Measurements from ENCODE around the gene CFAP99.

The CFAP99 gene

DNA sequence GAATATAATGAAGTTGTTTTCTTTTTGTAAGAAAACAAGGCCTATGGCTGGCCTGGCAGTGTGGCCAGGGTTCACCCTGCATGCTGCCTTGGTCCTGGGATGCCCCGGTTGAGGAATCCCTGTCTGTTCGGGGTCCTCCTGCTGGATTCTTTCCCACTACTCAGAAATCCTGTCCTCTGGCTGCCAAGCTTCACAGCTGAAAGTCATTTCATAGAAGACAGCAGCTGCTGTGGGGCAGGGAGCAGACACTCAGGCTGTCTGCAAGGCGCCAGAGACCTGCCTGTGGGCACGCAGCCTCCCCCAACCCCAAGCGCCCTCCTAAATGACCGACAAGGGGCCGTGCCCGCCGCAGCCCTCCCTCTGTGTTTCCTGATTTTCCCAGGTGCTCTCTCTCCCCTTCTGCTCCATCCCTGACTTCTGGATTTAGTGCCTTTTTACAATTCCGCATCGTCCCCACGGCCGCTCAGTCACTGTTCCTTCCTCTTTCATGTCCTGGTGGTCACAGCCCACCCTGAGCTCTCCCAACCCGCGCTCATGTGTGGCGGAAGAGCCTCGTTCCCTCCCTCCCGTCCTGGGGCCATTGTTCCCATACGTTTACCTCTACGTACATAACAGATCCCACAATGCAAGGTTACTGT, 27.9 kb upstream of the CFAP99 start:
- DNase-seq (ENCODE audit: low read depth), result no peak

DNA sequence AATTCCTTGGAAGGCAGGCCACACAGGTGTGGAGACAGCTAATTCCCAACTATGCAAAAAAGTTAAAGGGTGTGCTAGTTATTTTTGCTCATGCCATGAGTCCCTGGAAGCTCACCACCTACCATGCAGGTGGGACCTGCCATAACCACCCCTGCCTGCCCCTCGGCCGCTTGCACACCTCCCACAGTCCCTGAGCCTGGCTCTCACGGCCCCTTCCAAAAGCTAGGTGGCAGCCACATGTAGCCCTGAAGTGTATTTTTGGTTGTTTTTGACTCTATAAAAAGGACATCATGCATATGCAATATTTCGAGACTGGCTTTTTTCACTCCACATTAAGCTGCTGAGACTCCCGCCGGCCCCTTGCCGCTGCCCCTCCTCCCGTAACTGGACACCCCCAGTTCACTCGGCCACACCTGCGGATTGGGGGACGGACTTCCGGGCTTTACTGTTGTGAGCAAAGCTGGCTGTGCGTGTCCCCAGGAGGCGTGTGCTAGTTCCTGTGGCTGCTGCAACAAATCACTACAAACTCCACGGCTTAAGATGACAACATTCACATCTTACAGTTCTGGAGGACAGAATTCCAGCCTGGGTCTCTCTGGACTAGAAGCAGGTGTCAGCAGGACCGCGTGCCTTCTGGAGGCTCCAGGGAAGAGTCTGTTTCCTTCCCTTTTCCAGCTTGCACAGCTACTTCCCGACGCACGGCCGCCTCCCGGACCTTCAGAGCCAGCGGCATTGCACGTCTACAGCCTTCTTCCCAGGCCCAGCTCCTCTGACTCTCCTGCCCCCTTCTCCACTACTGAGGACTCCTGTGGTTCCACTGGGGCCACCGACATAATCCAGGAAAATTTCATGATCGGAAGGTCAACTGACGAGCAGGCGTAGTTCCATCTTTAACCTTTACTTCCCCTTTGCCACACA, 25.1 kb upstream of the CFAP99 start:
- DNase-seq (ENCODE audit: low read depth), result no peak

DNA sequence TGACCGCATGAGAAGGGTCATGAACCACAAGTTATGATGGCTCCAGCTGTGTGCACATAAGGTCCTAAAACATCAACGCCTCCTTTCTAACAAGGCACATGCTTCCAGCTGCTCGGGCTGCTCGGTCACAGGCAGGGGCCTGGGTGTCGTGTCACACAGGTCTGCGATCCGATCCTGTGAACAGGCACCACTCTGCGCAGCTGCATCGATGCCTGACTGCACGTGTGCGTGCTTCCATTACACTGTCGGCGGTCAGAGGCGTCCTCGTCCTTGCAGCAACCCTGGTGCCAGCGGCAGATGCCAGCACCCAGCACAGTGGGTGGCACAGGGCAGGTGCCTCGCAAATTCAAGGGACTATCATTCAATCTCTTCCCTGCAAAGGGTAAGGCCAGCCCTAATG, 24.2 kb upstream of the CFAP99 start:
- no peak for DNase-seq (ENCODE audit: low read depth)

DNA sequence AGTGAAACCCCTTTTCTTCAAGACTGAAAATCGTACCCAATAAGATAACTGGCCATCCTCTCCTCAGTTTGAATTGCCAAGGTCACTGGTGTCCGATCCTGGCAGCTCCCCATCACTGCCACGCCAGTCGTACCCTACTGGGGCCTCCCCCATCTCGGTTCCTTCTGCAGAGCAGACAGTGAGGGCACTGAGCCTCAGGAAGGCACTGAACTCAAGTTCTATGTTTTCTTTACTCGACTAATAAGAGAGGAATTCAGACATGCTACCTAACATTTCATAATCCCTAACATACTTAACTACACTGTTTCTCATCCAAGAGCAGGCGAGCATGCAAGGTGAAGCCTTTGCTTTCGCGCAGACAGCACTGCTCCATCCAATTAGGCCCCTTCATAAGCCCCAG, 23.7 kb upstream of the CFAP99 start:
- no peak for DNase-seq (ENCODE audit: low read depth)

DNA sequence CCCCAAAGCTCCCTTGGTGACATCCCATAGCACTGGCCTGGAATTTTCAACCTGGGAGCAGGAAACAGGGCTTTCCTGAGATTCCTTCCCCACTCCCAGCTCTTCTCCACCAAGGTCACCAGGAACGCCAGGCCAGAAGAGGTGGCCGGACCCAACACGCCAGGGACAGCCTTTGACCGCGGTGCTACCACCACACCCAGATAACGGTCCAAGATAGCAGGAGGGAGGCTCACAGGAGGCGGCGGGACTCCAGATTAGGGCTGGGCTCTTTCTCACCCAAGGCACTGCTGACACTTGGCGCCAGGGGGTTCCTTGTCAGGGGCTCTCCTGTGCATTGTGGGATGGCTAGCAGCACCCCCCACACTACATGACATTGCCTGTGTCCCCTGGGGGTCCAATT, 23.2 kb upstream of the CFAP99 start:
- DNase-seq (ENCODE audit: low read depth), result no peak

DNA sequence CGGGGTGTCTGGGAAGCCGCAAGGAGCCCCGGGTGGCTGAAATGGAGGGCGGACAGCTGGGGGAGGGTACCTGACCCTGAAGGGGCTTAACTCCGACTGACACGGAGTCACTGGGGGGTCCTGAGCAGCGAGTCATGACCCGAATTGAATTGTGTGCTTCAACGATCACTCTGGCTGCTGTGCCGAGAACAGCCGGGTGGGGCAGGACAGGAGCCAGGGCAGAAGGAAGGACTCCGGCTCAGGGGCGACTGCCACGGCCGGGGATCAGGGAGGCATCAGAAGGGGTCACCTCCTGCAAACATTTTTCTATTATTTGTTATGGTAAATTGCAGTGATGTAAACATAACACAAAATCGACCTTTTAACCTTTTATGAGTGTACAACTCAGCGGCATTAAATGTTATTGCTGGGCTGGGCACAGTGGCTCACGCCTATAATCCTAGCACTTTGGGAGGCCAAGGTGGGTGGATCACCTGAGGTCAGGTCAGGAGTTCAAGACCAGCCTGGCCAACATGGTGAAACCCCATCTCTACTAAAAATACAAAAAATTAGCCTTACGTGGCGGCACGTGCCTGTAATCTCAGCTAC, 21.9 kb upstream of the CFAP99 start:
- no peak for DNase-seq (ENCODE audit: low read depth)

DNA sequence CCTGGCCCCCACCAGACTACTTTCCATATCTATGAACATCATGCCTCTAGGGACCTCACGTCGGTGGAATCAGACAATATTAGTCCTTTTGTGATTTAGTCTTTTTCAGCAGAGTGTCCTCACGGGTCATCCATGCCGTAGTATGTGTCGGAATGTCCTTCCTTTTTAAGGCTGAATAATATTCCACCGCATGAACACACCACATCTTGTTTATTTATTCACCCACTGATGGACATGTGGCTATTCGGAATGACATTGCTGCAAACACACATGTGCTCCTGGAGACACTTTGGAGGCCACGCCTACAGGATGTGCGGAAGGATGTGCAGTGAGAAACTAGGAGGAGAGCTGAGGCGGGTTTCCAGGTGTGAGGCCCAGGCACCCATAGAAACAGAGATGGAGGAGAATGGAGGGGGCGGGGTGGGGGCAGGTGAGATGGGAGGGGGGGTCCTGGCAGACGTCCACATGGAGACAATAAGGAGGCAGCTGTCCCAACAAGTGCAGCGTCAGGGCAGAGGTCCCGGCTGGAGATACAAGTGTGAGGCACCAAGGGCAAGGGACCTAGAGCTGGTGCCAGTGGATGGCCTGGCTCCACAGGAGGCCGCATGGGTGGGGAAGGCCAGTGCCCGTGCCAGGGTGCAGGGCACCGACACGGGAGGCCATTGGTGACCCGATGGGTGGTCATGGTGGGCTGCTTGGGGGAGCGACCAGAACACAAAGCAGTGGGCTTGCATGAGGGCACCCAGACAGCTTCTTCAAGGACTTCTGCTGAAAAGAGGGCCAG, 21.0 kb upstream of the CFAP99 start:
- DNase-seq (ENCODE audit: low read depth), result no peak

DNA sequence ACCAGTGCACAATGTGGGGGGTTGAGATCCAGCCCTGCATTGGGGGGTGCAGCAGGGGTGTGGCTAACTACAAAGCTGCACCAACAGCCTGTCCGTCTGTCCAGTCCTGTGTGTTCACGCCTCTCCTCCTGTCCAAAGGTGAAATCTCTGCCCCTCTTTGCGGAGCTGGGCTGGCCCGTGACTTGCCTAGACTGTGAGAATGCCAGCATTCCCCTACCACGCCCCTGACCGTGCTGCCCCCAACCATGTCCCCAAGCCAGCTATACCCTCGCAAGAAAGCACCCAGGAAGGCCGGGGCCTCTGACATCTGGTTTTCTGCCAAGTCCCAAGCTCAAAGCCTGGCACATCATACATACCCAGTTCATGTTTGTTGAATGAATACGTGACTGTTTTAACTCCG, 19.5 kb upstream of the CFAP99 start:
- DNase-seq (ENCODE audit: low read depth), result no peak

DNA sequence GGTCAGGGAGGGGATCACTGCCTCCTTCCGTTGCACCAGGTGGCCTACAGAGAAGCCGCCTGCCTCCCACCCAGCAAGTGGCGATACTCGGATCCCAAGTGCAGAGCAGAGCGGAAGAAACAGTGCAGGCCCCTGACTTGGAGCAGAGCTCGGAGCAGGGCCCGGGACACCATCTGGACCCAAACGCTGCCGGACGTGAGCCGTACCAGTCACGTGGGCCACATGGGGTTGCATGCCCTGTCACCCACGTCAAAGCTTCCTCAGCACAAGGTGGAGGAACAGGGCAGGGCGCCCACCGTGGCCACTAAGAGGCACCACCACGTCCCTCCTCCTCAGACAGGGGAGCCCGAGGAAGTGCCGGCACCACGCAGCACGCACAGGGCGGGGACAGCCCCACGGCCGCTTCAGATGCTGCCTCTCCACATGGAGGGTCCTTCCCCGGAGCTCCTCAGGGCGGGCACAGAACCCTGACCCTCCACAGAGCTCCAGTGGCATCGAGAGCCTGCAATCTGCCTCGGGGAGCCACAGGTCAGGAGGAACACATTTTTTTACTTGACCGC, 19.0 kb upstream of the CFAP99 start:
- no peak for DNase-seq (ENCODE audit: low read depth)

DNA sequence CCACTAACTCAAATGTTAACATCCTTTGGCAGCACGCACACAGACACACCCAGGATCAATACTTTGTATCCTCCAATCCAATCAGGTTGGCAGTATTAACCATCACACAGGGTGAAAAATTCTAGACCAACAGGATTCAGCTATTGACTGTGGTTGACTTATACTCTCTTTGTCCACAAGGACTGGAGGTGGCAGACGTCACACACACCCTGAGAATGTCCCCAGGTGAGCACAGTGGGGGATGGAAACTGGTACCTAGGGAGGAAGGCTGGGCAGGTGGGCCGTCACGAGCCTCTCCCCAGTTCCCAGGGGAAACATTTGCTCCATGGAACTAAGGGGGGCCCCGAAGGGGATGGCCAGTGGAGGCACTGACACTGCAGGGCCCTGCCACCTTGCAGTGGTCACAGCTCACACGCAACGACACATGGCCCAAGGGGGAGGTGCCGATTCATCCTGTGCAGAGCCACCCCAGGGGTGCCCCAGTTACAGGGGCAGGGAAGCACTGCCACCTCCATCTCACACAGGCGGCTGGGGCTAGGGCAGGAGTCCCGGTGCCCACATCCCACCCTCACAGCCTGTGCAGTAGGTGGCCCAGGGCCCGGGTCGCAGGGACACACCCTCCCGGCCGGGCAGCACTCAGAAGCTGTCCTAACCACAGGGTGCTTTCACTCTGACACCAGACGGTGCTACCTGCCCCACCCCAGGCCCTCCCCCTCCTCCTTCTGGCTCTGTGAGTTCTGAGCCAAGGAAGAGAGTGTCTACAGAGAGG, 17.7 kb upstream of the CFAP99 start:
- DNase-seq (ENCODE audit: low read depth), result no peak

DNA sequence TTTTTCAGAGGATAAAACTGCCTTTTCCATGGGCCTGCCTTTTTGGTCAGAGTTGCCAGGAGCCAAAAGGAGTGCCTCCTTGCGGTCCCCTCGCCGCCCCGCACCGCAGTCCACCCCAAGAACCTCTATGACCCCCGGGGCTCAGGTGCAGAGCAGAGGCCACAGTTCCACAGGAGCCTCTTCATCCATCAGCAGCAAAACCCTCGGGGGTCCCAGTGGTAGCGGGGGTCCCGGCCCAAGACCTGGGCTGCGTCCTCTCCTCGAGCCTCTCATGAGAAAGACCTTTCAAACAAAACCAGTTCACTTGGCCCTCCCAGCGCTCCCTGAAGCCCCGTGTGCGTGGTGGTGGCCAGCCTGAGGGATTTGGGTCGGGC, 17.2 kb upstream of the CFAP99 start:
- DNase-seq (ENCODE audit: low read depth), result no peak

DNA sequence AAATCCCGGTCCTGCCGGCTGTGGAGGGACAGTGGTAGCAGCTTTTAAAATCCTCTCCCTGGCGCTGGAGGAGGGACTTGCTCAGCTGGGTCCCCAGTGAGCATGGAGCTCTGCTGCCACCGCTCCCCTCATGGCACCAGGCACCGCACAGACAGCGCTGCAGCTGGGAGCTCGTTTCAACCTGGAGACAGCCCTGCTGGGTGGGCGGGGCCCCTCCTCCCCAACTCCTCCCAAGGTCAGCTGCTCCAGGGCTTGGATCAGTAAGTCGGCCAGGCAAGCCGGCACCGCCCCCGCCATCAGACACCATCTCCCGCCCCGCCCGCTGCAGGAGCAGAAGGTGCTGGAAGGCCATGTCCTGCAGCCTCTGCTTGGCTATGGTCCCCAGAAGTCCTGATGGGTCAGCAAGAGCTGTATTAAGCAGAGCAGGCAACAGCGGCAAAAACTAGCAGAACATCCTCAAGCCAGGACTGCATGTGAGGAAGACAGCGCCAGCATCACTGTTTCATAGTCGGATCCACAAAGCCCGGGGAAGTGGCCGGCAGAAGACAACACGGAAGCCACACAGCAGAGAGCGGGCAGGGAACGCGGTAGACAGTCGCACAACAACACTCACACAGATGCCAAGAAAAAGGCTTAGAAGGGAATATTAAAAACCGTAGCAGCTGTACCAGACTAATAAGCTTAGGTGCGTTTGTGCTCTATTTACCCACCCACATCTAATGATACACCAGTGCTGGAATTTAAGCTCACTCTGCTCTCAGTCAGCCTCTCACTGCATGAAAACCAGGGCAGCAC, 16.5 kb upstream of the CFAP99 start:
- peak; percentile 18 for DNase-seq (ENCODE audit: low read depth)

DNA sequence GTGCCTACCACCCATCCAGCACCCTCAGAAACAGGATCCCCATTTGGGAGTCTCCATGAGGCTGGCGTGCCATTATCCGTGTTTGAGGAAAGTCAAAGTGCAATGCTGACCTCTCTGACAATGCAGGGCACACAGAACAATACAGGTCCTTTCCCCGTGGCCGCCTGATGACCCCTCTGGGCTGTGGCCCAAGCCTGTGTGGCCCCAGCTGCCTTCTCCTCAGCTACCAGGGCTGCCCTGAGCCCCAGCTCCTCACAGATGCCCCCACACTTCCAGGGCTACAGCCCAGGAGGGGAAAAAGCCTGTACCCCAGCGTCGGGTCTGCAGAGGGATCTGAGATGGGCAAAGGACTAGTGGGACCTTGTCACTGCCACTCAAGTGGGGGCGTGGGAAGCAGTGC, 15.8 kb upstream of the CFAP99 start:
- DNase-seq (ENCODE audit: low read depth), result no peak

DNA sequence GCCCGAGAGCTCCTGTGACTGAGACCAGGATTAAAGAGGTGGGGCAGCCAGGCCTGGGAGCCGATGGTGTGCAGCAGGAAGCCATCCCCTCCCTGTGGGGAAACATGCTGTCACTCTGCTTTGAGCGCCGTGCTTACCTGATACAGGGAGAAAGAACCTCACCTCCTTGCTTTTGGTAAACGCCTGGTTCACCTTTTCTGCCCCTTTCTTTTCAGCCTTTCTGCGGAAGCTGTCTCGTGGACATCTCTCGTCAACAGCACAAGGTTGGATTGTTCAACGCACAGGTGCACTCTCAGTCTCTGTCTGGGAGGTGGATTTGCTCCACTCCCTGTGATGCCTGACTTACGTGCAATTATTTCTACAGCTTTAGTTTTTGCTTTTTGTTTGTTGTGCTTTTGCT, 12.3 kb upstream of the CFAP99 start:
- no peak for DNase-seq (ENCODE audit: low read depth)

DNA sequence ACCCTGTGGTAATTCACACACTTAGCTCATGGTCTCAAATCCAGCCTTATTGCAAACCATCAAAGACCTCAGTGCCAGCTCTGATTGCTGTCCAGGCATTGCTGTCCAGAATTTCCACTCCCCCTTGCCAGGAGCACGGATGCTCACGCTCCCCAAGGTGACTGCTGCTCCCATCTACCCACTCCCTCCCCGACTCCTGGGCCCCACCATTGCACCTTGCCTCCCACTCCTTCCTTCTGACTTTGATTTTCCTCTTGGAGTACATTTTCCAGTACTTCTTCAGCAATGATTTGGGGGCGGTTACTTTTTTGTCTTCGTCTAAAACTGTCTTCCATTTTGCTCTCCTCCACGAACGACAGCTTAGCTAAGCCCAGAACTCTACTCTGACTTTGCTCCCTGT, 11.8 kb upstream of the CFAP99 start:
- DNase-seq (ENCODE audit: low read depth), result no peak

DNA sequence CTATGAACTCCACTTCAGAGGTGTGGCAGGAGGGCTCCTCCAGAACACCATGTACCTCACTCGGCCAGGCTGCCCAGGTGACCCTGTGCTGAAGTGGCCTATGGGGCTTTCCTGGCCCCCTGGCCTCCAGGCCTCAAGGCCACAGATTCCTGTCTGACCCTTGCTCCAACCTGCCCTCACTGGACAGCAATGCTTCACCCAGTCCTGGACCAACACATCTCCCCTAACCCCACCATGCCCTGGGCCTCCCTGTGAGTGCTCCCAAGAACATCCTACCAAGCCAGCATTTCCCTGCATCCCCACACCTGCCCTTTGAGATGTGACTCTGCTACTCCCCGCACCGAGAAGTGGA, 10.8 kb upstream of the CFAP99 start:
- DNase-seq (ENCODE audit: low read depth), result no peak

DNA sequence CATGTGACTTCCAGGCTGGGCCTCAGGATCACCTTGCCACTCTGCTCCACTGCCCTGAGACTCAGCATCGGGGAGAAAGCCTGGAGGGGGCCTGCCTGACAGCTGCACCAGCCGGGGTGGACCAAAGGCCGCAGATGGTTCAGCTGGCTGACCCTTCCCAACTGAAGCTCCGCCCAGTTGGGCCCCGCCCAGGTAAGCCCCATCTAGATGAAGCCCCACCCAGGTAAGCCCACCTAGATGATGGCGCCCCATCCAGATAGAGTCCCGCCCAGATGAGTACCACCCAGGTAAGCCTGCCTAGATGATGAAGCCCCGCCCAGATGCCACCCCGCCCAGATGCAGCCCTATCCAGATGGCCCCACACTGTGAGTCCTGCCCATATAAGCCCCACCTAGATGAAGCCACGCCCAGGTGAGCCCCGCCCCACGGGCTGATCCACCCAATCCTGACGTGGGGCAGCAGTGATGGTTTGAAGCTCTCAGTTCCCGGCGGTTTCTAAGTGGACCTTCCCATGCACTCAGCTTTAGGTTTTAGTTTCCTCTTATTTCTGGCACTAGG, 10.3 kb upstream of the CFAP99 start:
- DNase-seq (ENCODE audit: low read depth), result peak; percentile 38

DNA sequence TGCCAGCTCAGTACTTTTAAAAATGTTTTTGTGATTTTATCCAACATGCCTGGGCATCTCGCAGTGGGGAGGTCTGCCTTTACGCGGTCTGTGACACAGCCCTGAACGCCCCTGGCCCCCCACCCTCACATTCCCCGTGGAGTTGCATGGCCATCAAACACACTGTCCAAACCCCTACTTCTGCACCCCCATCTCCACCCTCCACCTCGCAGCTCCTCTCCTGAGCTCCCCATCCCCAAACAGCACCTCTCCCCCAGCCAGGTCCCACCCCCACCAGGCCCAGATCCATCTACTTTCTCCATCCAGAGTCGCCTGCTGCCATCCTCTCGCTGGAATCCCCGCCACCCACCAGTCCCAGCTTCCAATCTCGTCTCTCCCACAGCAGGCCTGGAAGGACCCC, 9.8 kb upstream of the CFAP99 start:
- DNase-seq (ENCODE audit: low read depth), result no peak

DNA sequence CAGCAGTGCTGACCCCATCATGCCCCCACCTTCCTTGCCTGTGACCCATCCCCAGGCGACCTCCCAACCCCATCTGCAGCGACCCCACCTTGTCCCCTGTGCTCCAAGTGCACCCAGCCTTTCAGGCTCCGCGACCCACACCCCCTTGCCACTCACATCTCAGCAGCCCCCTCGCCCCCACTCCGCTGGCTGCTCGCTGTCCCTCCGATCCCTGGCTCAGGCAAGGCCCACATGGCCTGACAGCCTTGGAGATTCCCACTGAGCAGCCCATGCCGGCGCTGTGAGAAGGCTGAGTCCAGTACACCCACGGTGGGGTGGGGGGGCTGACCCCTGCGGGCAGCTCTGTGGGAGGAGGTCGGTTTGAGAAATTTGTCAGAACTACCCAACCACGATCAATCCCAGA, 9.4 kb upstream of the CFAP99 start:
- no peak for DNase-seq (ENCODE audit: low read depth)

DNA sequence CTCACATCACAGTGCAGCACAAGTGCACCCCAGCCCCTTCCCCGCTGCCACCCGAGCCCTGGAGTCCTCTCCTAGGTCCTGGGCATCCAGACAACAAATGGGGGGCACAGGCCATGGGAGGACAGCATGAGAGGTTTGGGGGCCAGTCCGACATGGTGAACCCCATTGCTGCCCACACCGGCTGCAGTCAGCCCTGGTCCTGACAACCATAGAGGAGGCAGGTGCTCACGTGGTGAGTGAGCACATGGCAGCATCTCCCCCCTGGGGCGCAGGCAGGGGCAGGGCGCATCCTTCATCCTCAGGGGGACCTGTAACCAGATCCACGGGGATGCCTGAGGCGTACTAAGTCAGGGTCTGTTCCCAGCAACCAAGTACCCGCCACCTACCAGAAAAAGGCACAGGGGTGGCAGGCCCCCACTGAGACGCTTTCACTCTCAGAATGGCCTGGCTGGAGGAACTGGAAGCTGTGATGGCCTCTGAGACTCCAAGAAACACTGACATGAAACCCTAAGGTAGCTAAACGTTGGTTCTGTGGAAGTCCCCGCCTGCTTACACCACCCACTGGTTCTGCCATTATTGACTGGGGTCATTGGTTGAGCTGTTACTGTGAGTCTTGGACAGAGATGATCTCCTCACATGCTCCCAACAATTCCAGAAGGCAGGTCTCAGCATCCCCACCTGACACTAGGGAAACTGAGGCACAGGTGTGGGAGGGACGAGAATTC, 6.8 kb upstream of the CFAP99 start:
- peak; percentile 34 for DNase-seq (ENCODE audit: low read depth)

All from activated T-cell treated with anti-CD3 and anti-CD28 coated beads for 48 hours (primary cell).